ENCODE results near the gene KCND2. TPM values are rescaled to one million over a fixed set of nuclear protein-coding genes. Genes with fewer than 3 reads are reported as not detected.

The KCND2 gene
- total RNA-seq, 4 donors from 2014 or later: under 0.01 to 1.3 (median 0.59) TPM; not detected in 1

DNA sequence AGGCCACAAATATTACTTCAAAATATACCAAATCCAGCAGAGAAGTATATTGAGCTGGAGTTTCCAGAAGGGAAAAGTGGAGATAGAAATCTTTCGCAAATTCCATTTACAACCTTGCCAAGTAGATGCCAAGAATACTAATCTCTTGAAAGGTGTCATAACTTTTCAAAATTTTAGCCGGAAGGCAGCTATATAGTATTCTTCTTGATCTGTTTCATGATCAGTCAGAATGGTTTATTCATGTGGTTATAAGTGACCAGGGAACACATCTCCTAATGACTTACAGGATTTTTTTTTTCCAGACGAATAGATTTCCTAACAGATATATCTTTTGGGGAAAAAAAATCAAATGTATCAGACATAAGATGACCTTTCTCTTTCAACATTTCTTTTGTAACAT, 314.3 kb downstream of the KCND2 start:
- Histone ChIP-seq H3K4me1 (no peaks in the 10 kb centered on the region), H3K27me3 (no peaks in the 10 kb centered on the region), H3K4me3 (no peak overlapping the region), H3K27ac (no peak overlapping the region), H3K9me3 (no peaks in the 10 kb centered on the region), H3K36me3 (no peaks in the 10 kb centered on the region)
- WGBS, 2 donors: 75 to 78% methylated on average over 3 of the region's 3 CpGs
- no peak for DNase-seq (ENCODE audit: low spot score in 2 of 2)
- TF ChIP-seq POLR2A (IDR thresholded peaks at IDR 0.05) (no peak), EP300 (IDR thresholded peaks at IDR 0.05) (no peak)
- TF ChIP-seq, protein P1, sequence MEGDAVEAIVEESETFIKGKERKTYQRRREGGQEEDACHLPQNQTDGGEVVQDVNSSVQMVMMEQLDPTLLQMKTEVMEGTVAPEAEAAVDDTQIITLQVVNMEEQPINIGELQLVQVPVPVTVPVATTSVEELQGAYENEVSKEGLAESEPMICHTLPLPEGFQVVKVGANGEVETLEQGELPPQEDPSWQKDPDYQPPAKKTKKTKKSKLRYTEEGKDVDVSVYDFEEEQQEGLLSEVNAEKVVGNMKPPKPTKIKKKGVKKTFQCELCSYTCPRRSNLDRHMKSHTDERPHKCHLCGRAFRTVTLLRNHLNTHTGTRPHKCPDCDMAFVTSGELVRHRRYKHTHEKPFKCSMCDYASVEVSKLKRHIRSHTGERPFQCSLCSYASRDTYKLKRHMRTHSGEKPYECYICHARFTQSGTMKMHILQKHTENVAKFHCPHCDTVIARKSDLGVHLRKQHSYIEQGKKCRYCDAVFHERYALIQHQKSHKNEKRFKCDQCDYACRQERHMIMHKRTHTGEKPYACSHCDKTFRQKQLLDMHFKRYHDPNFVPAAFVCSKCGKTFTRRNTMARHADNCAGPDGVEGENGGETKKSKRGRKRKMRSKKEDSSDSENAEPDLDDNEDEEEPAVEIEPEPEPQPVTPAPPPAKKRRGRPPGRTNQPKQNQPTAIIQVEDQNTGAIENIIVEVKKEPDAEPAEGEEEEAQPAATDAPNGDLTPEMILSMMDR (IDR thresholded peaks at IDR 0.05): no peak

DNA sequence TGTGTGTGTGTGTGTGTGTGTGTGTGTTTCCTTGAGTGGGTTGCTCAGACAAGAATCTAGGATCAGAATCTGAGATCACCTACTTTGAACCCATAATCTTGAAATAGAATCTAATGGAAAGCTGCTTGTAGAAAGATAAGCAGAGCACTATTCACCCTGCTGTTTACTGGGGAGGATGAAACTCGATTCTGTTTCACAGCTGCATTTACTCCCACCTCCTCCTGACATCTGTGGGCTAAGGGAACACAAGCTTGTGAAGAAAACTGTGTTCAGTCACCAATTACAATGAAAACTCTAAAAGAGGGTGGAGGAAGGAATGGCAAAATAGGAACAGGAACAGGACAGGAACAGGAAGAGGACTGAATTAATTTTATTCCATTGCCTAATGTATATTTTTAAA, 315.4 kb downstream of the KCND2 start:
- Histone ChIP-seq H3K4me3 (no peak overlapping the region), H3K27ac (no peak overlapping the region), H3K9me3 (no peaks in the 10 kb centered on the region), H3K36me3 (no peaks in the 10 kb centered on the region), H3K27me3 (no peaks in the 10 kb centered on the region), H3K4me1 (no peaks in the 10 kb centered on the region)
- TF ChIP-seq EP300 (IDR thresholded peaks at IDR 0.05): no peak
- TF ChIP-seq, protein P1 (IDR thresholded peaks at IDR 0.05): no peak
- TF ChIP-seq POLR2A (IDR thresholded peaks at IDR 0.05): no peak
- DNase-seq (ENCODE audit: low spot score in 2 of 2): no peak
- WGBS, 2 donors: 0 to 5% methylated on average over 1 of the region's 1 CpG

DNA sequence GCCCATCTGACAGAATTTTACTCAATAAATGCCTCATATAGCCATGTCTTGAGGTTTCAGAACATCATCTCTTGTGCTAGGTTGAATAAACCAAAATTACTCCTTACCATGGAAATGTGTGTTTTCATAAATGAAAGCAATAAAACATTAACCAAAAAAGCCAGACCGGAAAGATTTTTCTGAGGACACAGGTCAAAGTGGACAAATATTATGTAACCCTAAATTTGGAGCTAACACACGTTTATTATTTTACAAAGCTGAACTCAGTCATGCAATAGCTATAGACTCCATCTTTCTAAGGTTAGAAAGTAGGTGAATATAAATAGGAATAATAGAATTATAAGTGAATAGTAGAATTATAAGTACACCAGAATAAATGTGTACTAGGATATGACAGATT, 315.9 kb downstream of the KCND2 start:
- Histone ChIP-seq H3K4me3 (no peak overlapping the region), H3K4me1 (no peaks in the 10 kb centered on the region), H3K9me3 (no peaks in the 10 kb centered on the region), H3K36me3 (no peaks in the 10 kb centered on the region), H3K27ac (no peak overlapping the region), H3K27me3 (no peaks in the 10 kb centered on the region)
- WGBS, 2 donors: 47 to 57% methylated on average over 2 of the region's 2 CpGs
- no peak for DNase-seq (ENCODE audit: low spot score in 2 of 2)
- TF ChIP-seq EP300 (IDR thresholded peaks at IDR 0.05): no peak
- no peak for TF ChIP-seq POLR2A (IDR thresholded peaks at IDR 0.05)
- TF ChIP-seq, protein P1 (IDR thresholded peaks at IDR 0.05): no peak

DNA sequence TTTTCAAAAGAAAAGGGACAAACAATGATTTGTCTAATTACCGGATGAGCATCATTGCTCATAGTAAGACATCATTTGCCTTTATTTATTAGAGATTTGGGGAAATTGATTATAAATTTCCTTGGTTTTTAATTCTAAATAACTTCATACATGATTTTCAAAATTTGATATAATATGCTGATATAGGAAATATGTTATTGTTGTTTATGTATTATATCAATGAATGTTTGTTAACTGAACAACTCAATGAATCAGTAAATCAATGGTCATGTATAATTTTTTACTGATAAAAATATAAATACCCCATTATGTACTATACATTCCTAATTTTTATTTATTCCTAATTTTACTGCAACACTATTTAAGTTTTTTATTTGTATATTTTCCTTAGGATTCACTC, 327.6 kb downstream of the KCND2 start:
- TF ChIP-seq, protein P1 (IDR thresholded peaks at IDR 0.05): no peak
- TF ChIP-seq EP300 (IDR thresholded peaks at IDR 0.05): no peak
- TF ChIP-seq POLR2A (IDR thresholded peaks at IDR 0.05): no peak
- no peaks in the 10 kb centered on the region for H3K4me1 ChIP-seq
- no peaks in the 10 kb centered on the region for H3K36me3 ChIP-seq
- H3K9me3 ChIP-seq: no peaks in the 10 kb centered on the region
- DNase-seq (ENCODE audit: low spot score in 2 of 2): no peak
- H3K4me3 ChIP-seq: no peak overlapping the region
- WGBS, 2 donors: 98 to 99% methylated on average over 1 of the region's 1 CpG
- H3K27me3 ChIP-seq: no peaks in the 10 kb centered on the region
- no peak overlapping the region for H3K27ac ChIP-seq

DNA sequence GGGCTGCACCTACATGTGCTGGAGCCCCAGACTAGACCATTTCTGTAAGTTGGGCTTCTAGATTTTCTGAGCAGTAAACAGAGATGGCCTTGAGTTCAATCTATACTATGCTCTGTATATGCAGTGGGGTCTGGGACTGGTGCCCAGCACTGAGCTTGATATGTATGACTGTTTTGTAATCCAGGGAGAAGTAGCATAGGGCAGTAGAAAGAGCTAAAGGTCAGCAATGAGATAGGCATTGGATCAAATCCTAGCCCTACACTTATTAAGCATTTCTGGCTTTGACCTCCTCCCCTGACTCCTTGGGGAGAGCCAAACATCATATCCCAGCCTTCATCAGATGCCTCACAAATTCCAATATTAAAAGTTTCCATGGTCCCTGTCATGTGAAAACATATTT, 330.4 kb downstream of the KCND2 start:
- TF ChIP-seq POLR2A (IDR thresholded peaks at IDR 0.05) (no peak), EP300 (IDR thresholded peaks at IDR 0.05) (no peak)
- TF ChIP-seq, protein P1 (IDR thresholded peaks at IDR 0.05): no peak
- DNase-seq (ENCODE audit: low spot score in 2 of 2): no peak
- no peaks in the 10 kb centered on the region for H3K36me3 ChIP-seq
- H3K27ac ChIP-seq: no peak overlapping the region
- H3K4me1 ChIP-seq: no peaks in the 10 kb centered on the region
- no peaks in the 10 kb centered on the region for H3K27me3 ChIP-seq
- no peaks in the 10 kb centered on the region for H3K9me3 ChIP-seq
- no peak overlapping the region for H3K4me3 ChIP-seq

Data from tibial nerve (tissue), 4 donors.